GM18861 (cell line): ENCODE measurements around the gene LSM14A.
"Not testable (repeated sequence)": the region's sequence is repeated elsewhere in the genome, so short reads cannot be mapped to it uniquely, and the experiment has no call there.

Experiments
- ATAC-seq: cut with Tn5 transposase; IDR thresholded peaks from one replicate; pipeline ENCODE4 v1.9.1; 2021; ENCODE audit not compliant: unreplicated experiment

Gene LSM14A

DNA sequence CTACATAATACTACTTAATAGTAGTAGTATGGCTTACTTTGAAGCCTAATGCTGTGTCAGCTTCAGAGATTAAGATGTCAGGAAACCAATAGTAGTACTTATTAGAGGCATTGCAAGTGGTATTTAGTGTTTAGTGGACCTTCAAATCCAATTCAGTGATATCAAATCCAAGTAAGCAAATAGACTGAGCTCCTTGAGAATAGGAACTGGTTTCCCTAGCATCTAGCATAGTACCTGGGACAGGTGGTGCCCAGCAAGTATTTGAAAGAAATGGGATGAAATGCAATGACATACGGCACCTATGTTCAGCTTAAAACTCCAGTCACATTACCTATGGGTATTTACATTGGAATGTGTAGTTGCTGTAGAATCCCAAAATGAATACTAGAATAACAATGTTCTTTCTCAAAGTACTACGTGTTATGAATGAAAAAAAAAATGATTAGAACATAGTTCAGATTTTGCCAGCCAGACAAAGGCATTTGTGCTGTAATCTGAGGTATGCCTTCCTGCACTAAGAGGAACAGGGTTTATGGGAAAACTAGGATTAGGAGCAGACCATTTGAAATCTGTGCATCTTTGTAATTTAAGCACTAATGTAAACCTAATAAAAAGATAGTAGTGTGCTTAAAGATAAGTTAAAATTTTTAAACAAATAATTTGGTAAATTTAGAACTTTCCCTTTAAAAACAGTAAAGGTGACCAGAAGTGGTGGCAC, 17.1 kb downstream of the LSM14A start:
- no peak for ATAC-seq

DNA sequence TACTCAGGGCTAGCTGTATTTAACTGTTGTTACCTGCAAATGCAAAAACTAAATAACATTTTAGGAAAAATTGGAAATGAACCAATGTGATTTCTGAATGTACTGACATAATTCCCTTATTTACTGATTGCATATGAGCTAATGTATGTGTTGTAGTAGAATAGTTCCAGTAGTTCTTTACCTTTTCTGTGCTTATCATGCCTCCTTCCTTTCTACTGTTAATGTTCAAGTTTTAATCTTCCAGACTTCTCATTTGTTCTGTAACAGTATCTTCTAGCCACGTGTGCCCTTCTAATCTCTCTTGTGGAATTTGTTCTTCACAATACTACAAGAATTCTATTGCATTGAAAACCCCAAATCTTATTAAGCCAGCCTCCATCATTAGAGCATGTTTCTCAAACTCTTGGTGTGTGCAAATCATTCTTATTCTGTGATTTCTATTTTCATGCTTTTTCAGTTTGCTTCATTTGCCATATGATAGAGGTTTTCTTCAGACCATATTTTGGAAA, 17.7 kb downstream of the LSM14A start:
- ATAC-seq = no peak

DNA sequence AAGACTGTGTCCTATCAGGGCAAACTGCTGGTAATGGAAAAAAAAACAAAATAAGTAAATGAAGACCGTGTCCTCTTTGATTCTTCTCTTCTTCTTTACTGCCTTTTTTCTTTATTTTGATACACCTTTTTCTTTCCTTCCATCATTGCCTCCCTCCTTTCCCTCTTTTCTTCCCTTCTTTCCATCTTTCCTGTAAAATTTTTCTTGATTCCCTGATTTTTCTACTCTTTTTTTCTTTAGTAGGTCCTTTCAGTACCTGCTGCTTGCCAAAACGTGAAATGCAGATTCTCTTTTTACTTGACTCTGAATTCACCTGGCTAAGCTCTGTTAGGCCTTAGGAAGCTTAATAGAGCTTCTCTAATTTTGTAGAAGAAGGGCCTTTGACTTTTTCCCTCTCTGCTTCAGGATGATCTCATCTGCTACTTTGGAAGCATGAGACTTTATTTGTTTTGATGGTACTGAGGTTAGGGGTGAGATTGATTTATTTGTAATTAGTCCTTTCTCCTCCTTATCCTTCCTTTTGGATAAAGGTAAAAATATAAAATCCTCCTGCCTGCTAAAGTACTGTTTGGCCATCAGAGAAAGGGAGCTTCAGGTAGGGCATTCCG, 19.2 kb downstream of the LSM14A start:
- ATAC-seq = no peak

DNA sequence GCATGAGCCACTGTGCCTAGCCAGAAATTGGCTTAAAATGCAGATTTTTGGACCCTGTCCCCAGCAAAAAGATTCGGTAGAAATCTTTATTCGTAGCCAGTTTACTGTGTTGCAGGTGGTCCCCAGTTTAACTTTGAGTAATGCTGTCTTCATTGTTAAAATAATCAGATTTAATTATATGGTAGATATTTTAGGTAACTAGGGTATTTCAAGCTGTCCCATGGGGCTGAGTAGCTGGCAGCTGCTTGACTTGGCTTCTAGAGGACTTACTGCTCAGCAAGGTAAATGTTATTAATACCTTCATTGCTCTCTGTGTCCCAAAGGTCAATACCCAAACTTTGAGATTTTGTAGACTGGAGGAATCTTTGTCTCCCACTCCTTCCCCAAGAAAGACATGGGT, 21.1 kb downstream of the LSM14A start:
- ATAC-seq = no peak

DNA sequence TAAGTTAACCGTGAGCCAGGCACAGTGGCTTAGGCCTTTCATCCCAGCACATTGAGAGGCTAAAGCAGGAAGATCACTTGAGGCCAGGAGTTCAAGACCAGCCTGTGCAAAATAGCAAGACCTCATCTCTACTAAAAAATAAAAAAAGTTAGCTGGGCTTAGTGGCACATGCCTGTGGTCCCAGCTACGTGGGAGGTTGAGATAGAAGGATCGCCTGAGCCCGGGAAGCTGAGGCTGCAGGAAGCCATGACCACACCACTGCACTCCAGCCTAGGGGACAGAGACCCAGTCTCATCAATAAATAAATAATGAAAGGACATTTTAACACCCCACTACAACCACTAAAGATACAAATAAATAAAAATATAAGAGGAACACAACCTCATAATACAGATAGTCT, 21.6 kb downstream of the LSM14A start:
- ATAC-seq = no peak

DNA sequence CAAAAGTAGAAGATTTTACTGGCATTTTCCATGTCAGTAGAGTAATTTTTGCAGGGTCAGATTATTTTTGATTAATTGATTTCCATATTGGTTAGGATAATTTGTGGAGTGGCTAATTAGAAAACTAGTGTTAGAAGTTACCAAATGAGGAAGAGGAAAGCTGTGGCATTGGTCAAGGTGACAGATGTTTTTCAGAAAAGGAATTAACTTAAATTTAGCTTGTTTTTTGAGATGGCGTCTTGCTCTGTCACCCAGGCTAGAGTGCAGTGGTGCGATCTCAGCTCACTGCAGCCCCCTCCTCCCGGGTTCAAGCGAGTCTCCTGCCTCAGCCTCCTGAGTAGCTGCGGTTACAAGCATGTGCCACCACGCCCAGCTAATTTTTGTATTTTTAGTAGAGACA, 28.8 kb downstream of the LSM14A start:
- ATAC-seq = no peak

DNA sequence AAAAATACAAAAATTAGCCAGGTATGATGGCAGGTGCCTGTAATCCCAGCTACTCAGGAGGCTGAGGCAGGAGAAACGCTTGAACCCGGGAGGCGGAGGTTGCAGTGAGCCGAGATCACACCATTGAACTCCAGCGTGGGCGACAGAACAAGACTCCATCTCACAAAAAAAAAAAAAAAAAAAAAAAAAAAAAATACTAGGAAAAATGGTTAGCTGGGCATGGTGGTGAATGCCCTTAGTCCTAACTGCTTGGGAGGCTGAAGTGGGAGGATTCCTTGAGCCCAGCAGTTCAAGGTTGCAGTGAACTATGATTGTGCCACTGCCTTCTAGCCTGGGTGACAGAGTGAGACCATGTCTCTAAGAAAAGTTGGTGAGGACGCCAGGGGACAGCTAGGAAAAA, 33.0 kb downstream of the LSM14A start:
- ATAC-seq = not testable (repeated sequence)

DNA sequence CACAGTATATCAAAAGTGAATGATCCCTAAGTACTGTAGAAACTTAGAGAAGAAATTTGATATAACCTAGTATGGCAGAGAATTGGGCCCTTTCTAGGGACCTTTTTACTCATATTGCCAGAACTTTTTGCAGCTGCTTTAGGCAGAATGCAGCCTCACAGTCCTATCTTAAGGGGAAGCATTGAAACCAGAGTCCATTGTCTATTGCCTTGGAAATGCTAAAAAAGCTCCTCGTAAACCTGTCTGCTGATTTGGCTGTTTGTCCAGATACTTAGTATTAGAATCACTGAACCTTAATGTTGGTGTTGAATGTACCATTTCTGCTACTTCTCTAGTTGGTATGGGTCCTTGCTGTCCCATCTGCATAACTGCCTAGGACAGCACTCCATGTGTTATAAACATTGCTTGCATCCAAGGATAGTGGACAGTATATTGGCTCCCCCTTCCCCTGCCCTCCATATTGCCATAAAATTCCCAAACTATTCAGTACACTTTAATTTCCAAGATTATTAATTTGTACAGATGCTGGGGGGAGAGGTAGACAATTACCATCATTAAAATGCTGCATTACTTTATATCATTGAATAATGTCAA, 36.1 kb downstream of the LSM14A start:
- ATAC-seq = no peak

DNA sequence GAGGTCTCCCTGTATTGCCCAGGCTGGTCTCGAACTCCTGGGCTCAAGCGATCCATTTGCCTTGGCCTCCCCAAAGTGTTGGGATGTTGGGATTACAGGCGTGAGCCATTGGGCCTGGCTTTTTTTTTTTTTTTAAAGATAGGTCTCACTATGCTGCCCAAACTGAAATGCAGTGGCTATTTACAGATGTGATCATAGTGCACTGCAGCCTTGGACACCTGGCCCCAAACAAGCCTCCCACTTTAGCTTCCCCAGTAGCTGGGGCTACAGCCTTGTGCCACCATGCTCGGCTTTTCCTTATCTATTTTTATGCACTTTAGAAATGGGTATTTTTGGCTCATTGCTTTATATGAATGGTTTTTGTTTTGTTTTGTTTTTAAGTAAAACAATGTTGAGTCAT, 37.4 kb downstream of the LSM14A start:
- no peak for ATAC-seq

DNA sequence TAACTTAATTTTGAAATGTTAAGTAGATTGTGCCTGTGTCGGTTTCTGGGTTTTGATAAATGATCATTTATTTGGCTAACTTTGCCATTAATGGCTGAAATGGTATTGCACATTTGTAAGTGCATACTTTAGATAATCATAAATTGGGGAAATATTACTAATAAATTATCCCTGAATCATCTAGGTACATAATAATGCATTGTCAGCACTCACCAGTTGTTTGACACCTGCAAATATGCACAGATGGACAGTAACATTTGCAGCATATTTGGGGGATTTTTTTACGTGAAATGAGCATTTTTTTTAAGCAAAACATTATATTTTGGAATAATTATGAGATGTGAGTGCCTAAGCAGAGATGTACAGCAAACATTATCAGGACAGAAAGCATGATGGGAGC, 41.0 kb downstream of the LSM14A start:
- no peak for ATAC-seq

DNA sequence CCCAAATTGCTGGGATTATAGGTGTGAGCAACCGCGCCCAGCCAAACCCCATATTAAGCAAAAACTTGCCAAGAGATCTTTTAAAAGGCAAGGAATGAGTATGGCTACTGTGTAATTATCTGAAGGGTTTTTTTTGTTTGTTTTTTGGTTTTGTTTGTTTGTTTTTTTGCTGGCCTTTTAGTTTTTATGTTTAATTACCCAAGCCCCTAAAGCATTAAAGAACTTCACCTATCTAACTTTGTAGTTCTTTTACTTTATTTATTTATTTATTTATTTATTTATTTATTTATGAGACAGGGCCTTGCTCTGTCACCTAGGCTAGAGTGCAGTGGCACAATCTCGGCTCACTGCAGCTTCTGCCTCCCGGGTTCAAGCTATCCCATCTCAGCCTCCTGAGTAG, 41.7 kb downstream of the LSM14A start:
- no peak for ATAC-seq

DNA sequence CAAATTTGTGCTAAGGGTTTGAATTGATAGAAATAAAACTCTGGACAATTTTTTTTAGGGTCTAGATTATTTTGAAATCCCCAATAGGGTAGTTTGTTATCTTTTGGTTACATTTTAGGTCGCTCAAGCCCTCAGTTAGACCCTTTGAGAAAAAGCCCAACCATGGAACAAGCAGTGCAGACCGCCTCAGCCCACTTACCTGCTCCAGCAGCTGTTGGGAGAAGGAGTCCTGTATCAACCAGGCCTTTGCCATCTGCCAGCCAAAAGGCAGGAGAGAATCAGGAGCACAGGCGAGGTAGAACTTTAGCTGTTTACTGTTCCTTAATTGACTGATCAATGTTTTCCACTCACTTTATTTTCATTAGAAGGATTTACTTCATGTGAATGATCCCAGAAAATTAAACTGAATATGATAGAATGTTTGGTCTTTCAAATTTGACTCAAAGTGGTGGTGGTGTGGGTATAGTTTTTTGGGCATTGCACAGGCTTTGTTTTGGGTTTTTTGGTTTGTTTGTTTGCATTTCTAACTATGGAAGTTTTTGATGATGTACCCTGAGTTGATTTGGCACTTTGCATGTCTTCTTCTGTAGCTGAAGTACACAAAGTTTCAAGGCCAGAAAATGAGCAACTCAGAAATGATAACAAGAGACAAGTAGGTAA, 42.8 kb downstream of the LSM14A start:
- no peak for ATAC-seq

DNA sequence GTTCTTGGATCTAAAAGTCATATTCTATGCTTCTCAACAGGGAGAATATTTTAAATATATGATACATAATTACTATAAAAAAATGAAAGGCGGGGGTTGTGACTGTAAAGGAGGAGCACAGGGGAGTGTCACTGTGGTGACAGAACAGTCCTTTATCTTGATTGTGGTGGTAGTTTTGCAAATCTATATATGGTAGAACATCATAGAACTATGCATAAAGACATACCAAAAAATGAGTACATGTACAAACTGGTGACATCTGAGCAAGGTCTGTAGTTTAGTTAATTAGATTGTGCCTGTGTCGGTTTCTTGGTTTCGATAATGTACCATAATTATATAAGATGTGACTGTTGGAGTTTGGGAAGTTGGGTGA, 43.3 kb downstream of the LSM14A start:
- ATAC-seq = no peak

DNA sequence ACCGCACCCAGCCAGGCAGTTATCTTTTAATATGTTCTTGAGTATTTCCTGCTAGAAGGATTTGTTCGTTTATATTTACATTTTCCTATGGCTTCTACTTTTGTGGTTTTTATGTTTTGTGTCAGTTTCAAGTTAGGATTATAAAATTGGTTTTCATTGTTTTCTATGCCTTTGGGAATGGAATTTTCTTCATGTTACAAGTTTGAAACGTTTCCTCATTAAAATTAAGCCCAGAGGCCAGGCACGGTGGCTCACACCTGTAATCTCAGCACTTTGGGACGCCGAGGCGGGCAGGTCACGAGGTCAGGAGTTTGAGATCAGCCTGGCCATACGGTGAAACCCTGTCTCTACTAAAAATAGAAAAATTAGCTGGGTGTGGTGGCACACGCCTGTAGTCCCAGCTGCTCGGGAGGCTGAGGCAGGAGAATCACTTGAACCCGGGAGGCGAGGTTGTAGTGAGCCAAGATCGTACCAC, 44.5 kb downstream of the LSM14A start:
- ATAC-seq = not testable (repeated sequence)

DNA sequence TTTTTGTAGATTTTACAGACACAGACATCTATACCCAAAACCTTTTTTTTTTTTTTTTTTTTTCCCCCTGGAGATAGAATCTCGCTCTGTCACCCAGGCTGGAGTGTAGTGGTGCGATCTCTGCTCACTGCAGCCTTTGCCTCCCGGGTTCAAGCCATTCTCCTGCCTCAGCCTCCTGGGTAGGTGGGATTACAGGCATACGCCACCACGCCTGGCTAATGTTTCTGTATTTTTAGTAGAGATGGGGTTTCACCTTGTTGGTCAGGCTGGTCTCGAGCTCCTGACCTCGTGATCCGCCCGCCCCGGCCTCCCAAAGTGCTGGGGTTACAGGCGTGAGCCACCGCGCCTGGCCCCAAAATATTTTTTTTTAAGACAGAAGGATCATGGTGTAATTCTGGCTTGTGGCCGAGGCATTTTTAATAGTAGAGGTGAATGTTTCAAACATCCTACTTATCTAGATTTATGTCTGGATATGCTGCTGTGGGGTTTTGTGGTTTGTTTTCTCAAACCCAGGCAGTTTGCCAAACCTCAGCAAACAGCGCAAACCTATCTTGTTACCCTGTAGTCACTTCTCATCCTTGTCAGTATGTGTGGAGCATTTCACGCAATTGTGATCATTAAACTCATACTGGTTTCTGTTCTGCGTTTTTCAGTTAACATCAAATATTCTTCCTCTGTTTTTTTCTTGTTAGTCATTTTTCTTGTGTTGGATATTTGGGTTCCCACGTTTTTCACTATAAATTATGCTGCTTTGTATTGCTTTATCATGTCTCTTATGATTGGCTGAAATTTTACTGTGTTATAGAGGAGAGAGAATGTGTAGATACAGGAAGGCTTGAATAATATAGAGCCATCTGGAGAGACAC, 45.9 kb downstream of the LSM14A start:
- ATAC-seq = no peak

DNA sequence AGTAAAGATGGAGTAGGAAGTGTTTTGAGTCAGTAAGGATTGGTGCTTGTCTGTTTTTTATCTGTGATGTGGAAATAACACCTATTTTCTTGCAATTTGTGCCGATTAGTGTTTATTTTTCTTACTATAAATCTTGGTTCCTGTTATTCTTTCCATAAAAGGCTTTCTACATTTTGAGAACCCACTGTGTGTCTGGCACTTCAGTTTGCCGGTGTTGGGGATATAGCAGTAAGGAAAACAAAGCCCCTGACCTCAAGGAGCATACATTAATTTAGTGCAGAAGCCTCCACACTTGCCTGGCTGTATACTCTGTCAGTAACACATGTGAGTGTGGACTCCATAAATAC, 46.5 kb downstream of the LSM14A start:
- ATAC-seq = no peak

DNA sequence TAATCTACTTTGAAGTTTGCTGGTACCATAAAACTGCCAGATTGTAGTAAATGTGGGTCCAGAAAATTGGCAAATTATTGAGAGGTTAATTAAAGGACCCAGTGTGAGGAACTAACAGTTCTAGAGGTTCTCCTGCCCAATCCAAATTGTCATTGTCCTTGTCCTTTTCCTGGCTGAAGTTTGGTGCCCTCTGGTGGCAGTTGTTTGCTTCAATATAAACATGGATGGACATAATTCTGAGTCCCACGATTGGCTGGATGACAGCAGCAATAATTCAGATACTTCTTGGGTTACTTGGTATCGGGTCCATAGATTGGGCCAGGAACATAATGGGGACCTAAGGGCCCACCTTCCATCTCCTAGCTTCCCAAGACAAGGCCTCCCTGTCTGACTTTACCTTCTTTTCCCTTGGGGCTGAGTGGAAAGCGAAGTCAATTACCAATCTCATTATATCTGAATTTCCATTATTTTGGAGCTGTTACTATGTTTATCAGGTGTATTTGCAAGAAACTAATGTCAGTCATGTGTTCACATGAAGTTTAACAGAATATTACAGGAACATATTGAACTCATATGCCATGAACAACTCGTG, 48.3 kb downstream of the LSM14A start:
- ATAC-seq = no peak

DNA sequence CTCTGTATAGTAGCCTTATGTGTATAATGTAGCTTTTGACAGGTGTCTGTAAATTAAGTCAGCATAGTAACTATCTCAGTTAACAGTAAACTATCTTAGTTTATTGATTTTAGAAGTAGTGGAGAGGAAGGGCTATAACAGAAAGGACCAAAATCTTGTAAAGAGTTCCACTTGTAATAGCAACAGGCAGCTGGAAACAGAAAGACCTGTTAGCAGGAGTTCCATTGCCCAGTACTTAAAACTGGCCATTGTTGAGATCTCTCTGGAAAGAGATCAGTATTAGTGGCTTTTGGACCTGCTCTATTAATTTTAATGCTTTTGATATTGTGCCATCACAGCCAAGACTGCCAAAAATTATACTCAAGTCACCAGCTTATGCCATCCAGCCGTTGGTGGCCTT, 50.1 kb downstream of the LSM14A start:
- no peak for ATAC-seq

DNA sequence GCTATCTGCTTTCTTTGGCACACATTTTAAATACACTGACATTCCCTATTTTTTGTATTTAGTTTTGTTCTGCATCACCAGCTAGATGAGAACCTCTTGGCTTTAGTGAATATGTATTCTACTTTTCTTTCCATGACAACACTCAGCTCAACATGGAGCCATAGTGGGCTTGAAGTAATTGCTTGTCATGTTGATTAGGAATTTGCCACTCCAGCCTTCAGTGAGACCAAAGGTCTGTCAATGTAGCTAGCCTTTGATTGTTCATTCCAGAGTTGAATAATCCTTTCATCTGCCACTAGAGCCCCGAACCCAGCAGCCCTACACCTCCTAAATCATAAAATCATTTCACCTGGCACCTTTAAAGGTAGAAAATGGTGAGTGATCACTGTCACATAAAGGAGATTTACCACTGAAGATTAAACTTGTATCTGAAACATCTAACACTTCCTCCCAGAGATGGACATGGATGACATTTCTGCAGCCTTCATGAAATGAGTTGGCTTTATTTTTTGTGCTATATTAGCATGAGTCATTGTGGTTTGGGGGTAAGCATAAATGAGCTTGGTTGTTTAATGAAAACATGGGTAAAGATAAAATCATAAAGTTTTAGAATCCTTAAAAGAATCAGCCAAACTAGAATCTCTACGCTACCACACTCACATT, 52.8 kb downstream of the LSM14A start:
- ATAC-seq = no peak

DNA sequence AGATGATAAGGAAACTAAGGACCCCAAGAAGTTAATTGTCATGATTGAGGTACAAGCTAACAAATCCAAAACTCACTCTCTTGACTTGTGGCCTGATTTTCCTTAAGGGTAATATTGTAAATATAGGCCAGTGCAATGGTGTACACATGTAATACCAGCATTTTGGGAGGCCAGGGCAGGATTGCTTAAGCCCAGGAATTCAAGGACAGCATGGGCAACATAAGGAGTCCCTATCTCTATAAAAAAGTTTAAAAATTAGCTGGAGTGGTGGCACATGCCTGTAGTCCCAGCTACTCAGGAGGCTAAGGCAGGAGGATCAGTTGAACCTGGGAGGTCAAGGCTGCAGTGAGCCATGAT, 53.3 kb downstream of the LSM14A start:
- ATAC-seq = no peak
